Fibroblast of skin of scalp (primary cell): ENCODE results near the gene SLC4A5.
"Not testable (repeated sequence)": the region's sequence is repeated elsewhere in the genome, so short reads cannot be mapped to it uniquely, and the experiment has no call there.

Experiments used
- DNase-seq: peaks from one replicate; pipeline ENCODE4 v3.0.0-alpha.2; 2013

The SLC4A5 gene

DNA sequence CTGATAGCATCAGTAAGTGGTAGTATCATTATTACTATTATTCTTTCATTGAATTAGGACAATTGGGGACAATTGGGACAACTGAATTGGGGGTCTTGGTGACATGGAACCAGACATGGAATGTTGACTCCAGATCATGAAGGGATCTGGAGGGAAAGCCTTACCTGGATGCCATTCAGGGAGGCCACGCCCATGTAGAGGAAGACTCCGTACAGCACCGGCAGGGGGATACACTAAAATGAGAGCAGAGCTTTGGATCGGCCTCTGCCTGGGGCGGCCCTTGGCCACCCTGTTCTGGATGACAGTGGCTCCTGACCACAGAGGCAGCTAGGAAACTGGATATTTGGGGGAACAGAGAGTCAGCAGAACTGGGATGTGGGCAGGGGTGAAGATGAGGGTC is 115.6 kb downstream of the SLC4A5 start:
- DNase-seq, result no peak

DNA sequence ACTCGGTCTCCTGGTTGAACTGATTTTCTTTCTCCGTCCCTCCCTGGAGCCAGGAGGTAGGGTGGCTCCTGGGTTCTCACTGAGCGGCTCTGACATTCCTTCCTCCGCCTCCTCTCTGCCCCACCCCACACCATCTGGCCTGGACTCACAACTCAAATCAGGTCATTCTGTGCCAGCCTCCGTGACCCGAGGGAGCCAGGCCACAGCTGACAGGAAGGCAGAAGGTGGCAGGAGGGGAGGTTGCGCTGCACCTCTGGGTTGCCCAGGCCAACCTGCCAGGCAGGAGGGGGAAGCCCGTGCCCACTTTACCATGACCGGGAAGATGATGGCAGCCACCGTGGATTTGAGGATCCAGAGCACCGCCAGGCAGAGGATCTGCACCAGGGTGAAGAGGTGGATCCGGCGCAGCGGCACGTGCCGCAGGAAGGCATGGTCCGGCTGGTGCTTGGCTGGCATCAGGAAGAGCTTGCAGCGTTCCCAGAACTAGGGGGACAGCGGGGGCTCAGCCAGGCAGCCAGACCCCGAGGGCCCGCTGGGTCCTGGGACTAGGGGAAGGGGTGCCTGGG is 116.5 kb downstream of the SLC4A5 start:
- no peak for DNase-seq

DNA sequence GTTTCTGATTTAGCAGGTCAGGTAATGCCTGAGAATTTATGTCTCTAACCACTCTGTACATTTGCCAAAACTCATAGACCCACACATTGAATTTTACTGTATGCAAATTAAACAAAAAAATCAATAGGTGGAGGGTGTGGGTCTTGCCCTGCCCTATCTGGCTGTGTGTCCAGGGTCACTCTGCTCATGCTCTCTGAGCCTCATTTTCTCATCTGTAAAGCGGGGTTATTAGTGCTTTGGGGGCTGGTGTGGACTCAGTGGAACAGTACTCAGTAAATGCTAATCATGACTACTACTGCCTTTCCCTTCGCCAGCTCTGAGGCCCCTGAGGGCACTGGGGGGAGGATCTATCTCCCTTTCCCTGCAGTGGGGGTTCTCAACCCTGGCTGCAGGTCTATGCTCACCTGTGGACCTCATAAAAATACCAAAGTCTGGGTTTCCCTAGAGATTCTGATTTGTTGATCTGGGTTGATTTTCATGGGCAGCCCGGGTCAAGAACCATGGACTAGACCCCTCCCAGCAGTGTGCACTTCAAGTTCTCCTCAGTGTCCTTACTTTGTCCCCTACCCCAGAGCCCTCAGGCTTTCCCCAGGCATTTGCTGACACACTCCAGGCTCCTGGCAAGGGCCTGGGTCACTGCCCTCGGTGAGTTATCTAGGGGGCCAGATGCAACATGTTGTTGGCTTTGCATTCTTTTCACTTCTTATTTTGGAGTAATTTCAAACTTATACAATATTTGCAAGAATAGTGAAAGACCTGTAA is 117.3 kb downstream of the SLC4A5 start:
- DNase-seq, result no peak

DNA sequence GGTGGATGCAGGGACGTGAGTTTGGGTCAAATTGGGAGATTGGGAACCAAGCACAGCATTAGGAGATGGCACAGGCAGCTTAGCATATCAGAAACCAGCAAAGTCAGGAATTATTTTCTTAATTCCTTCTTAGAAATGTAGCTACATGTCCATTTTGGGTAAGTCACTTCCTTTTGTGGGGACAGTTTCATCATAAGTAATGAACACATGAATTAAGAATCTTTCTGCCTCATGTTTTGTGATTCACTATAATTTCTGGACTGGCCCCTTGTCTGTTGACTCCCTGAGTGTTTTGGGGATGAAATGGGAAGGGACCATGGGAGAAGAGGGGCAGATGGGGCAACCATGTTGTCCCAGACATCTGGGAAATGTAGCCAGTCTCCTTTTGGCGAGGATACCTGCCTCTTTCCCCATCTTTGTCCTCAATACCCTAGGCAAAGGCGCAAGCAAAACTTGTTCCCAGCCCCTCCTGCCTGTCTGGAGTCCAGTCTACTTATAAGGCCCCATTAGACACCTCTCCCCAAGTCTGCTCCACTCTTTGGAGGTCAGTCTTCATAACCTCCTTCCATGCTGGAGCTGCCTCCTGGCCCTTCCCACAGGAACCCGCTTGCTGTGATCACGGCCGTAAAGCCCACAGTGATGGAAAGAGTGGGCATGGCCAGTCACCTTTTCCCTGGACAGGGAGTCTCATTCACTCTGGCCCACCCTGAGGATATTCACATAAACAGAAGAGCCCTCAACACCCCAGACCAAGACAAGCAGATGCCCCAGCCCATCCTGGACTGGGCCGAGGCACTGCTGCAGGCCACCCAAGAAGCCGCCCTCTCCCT is 119.1 kb downstream of the SLC4A5 start:
- DNase-seq, result peak; percentile 39

DNA sequence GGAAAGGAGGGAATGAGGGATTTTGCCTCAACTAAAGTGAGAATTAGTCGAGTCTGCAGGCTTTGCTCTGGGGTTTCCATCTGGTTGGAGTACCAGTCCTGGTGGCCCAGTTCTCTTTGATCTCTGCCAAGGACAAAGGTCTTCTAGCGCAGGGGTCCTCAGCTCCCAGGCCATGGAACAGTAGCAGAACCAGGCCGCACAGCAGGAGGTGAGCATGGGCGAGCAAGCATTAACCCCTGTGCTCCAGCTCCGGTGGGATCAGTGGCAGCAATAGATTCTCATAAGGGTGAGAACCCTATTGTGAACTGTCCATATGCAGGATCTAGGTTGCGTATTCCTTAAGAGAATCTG is 120.9 kb downstream of the SLC4A5 start:
- no peak for DNase-seq

DNA sequence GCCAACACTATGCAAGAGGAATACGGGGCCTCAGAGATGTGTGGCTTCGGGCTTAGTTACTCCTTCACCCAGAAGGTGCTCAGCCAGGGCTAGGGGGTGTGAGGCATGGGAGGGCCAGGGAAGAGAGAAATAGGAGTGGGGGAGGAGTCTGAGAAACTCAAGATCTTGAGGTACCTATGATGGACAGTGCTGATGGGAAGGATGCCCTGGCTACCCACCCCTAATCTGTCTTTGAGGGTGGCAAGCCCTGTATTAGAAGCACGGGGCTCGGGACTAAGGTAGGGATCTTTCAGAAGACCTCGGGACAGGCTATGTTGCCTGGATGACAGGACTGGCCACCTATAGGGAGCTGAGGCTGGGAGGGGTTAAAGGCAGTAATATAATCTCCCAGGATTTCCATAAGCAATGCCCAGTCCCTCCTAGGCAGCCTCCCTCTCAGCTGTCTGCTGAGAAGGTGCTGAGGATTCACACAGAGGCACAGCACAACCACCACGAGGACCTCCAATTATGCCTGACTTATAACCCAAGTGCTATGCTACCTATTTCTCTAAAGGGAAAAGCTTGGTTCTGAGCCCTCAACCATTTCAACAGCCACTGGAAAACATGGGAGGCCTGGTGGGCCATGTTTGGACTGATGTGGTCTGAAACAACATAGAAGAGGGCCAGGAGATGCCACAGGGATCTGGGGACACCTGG is 121.5 kb downstream of the SLC4A5 start:
- DNase-seq, result peak; percentile 5

DNA sequence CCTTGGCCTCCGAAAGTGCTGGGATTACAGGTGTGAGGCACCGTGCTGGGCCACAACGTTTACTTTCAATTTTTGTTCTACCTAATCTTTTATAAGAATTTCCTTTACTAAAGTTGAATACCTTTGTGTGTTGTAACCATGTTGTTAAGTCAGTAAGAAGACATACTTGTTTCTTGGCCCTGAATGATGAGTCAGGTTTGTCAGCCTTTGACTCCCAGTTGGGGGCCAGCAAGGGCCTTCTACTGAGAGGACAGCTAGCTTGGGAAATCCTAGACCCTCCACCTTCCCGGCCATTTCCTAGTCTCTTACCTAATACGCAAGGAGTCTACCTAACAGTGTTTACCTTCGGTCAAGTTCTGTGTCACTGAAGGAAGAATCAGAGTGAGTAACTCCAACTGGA is 122.1 kb downstream of the SLC4A5 start:
- peak; percentile 12 for DNase-seq

DNA sequence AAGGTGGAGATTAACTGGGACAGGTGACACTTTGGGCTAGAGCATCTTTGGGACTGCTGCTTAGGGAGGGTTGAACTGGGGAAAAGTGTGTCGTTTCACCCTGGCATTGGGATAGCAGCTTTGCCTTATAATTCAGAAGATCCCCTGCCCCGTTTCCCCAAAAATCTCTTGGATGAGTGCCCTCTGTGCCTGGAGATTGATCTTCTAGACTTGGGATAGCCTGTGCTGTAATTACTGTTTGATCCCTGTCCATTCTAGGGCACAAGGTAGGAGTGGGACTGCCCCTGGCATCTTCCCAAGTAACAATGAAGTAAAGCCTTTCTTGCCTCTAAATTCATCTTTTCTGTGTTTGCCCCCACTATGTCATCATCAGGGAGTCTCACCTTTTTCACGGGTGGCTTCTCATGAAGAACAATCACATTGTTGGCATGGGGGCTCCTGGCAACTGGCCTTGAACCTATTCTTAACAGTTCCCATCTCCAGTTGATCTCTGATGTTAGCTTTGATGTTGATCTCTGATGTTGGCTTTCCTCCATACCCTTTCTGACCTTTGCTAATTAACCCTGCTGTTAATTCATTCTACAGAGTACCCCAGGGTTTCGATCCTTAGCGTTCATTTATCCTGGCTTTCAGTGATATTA is 123.2 kb downstream of the SLC4A5 start:
- no peak for DNase-seq

DNA sequence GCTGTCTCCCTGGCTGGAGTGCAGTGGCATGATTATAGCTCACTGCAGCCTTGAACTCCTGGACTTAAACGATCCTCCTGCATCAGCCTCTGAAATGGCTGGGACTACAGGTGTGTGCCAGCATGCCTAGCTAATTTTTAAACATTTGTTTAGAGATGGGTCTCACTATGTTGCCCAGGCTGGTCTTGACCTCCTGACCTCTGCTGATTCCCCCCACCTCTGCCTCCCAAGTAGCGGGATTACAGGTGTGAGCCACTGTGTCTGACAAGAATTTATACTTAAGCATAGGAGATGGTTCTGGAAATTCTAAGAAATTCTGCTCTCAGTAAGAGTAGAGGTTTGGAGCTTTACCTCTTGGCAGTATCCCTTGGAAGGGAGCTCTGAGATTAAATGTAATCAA is 126.6 kb downstream of the SLC4A5 start:
- DNase-seq, result no peak

DNA sequence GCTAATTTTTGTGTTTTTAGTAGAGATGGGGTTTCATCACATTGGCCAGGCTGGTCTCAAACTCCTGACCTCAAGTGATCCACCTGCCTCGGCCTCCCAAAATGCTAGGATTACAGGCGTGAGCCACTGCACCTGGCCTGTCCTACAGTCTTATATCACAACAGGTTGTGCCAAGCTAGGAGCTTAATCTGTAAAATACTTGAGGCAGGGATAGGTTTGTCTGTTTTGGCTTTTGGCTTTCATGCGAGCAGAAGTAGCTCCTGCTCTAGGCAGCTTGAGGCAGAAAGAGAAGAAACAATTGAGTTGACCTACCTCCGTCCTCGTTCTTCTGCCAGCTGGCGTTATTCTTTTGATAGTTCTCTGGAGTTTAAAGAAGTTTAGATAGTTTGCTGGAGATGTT is 127.4 kb downstream of the SLC4A5 start:
- not testable (repeated sequence) for DNase-seq

DNA sequence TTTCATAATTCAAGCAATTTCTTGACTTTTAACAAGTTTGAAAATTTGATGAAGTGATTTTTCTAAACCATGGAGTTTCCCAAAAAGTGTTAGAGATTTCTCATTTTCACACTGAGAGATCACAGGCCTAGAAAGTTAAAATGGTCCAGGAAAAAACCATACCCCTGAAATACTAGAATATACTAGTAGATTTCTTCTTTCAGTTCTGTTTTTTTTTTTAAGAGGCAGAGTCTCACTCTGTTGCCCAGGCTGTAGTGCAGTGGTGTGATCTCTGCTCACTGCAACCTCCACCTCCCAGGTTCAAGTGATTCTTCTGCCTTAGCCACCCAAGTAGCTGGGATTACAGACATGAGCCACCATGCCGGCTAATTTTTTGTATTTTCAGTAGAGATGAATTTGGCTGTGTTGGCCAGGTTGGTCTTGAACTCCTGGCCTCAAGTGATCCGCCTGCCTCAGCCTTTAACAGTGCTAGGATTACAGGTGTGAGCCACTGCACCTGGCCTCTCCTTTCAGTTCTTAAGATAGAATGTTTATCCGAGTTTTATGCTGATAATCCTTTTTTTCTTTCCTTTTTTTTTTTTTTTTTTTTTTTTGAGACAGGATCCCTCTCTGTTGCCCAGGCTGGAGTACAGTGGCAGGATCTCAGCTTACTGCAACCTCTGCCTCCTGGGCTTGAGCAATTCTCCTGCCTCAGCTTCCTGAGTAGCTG is 130.4 kb downstream of the SLC4A5 start:
- DNase-seq, result no peak

DNA sequence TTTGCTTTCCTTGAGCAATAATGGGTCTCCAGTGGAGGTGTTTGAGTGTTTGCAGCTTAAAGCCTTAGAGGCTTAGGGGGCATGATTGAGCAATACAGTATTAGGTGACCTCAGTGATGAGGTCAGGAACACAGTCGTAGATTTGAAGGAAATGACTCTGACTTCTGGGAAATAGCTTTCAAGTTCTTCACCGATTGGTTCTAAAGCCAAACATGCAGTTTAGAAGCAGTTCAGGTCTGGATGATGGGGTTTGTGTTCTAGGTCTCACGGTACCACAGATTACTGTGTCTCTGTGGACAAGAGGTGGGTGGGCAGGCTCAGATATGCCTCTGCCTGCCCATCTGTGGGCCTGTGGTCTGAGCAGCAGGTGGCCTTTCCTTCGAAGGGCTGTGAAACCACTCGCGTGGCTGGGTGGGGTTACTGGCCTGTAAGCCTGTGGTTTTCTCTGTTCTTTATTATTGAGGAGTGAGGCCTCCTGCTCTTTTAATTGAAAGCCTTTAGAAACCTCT is 137.0 kb downstream of the SLC4A5 start:
- peak; percentile 25 for DNase-seq

DNA sequence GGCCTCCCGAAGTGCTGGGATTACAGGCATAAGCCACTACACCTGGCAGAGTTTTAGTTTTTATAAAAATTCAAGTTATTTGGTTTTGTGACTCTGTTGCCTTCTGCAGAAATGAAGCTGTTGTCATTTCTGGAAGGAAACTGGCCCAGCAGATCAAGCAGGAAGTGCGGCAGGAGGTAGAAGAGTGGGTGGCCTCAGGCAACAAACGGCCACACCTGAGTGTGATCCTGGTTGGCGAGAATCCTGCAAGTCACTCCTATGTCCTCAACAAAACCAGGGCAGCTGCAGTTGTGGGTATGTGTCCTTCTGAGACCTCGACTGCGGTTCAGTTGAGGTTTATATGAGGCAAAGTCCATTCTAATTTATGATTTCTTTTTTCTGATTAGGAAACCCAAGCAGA is 137.6 kb downstream of the SLC4A5 start:
- no peak for DNase-seq

DNA sequence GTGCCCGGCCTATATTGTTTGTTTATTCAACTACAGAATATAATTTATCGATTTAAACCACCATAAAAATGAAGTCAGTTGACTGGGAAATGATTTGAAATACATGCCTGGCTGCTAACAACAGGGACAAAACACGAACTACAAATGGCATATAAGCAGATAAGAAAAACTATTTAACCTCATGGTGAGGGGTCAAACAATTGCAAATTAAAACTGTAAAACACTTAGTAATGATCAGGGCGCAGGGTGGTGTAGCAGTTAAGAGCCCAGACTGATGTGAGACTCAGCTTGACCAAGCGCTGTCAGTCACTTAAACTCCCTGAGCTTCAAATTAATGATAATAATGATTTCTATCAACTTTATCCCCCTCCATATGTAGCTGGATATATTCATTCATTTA is 138.1 kb downstream of the SLC4A5 start:
- no peak for DNase-seq

DNA sequence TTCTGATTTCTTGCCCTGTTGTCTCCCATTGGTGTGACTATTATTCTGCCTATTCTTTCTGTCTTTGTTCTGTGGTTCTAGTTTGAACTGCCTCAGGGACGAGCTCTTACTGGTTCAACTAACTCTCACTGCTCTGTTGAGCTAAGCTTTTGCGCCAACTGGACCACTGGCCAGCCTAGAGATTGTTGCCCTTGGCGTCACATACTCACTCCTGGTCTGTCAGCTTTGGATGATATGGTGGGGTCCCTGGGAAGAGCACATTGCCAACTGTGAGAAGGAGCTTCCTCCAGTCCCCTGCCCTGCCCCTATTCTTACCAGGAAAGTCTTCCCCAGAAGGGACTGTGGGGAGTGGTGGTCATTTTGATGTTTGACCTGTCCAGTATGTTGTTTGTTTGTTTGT is 138.8 kb downstream of the SLC4A5 start:
- no peak for DNase-seq

DNA sequence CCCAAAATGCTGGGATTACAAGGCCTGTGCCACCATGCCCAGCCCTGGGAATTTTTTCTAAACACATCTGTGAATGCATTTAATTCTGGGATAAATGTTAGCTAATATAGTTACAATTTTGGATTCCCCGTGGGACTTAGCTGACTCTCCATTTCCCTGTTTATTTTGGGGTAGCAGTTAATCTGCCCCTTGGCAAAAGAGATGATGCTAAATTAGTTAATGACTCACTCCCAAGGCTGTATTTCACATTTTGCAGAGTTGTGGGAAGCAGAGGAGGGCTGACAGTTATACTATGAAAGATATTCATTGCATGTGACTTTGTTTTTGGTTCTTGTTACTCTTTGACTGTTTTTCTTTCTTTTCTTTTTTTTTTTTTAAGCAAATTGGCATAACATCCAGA is 141.6 kb downstream of the SLC4A5 start:
- peak; percentile 81 for DNase-seq

DNA sequence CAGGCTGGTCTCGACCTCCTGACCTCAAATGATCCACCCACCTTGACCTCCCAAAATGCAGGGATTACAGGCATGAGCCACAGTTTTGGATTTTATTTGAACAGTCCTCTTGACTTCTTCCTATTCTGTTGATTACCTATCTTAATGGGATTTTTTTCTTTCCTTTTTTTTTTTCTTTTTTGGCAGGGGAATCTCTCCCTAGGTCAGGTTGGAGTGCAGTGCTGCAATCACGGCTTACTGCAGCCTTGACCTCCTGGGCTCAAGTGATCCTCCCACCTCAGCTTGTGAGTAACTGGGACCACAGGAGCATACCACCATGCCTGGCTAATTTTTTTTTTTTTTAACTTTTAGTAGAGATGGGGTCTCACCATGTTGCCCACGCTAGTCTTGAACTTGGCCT is 142.0 kb downstream of the SLC4A5 start:
- DNase-seq, result no peak

DNA sequence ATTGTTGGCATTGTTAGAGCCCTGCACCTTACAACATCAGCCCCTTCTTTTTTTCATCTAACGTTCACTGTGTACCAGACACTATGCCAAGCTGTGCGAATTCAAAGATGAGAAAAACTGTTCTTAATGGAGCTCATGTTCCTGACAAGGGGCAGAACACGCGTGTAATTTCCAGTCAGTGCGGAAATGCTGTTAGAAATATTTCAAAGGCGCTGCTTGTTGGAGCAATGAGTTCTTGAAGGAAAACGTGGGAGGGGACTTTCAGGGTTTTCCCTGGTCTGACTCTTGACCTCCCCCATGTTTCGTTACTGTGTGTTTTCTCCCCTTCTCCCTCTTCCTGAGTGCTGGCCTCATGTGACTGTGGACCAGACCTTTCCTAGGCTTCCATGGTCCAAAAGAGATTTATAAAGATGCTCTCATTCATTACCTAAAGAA is 143.3 kb downstream of the SLC4A5 start:
- DNase-seq, result peak; percentile 19

DNA sequence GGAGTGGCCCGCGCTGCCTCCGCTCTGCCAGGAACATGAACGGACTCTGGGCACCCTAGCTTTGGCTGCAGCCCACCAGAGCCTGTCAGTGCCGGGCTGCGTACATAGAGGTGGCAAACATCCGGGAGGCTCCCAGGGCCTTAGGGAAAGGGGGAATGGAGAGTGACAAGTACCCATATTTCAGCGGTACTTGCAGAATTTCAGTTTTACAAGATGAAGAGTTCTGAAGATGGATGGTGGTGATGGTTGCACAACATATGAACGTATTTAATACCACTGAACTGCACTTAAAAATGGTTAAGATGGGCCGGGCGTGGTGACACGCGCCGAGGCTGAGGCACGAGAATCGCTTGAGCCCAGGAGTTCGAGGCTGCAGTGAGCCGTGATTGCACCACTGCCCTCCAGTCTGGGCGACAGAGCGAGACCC is 143.9 kb downstream of the SLC4A5 start:
- no peak for DNase-seq

DNA sequence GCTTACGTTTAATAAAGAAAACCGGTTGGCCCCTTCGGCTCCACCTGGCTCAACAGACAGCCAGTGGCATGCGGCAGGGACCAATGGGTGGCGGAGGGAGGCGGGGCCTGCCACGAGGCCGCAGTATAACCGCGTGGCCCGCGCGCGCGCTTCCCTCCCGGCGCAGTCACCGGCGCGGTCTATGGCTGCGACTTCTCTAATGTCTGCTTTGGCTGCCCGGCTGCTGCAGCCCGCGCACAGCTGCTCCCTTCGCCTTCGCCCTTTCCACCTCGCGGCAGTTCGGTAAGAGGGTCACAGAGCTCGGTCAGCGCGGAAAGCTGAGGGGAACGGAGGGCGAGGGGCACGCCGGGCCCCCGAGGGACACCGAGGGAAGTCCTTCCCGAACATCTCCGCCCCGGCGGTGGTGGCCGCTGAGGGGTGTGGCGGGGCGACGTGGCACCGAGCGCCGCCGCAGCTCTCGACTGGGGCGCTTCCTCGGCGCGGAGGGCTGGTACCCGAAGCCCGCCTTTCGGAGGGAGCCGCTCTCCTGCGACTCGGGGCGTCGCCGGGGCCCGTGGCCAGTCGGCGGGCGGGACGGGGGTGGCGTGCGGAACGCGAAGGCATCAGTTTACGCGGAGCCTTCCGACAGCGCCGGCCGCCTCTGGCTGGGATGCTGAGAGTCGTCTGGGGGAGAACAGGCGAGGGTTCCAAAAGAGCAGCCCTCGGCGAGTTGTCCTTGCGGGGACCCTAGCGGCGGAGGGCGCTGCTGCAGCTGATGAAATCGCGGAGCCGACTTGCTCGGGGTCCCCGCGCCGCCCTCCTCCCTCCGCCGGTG is 144.5 kb downstream of the SLC4A5 start, which contains the start of gene MTHFD2:
MTHFD2 (plus strand) TSS at position 155 of the 814 bp plus-strand sequence; CDS start at position 182, 27 bp downstream.
- DNase-seq, result peak; percentile 99

DNA sequence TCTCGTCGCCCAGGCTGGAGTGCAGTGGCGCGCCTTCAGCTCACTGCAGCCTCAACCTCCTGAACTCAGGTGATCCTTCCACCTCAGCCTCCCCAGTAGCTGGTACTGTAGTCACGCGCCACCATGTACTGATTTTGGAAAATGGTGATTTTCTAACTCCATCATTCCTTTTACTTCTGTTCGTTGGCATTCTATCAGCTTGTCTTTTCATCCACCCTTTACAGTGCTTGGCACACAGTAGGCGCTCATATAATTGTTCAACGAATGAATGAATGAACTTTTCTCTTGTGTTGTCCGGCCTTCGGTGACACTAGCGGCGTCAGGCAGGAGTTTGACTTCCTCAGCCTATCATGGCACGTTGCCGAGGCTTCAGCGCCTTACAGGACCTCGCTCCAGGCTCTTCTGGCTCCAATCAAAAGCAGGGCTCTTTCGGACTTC is 145.2 kb downstream of the SLC4A5 start:
- DNase-seq, result no peak
